Neutrophil (primary cell): Measurements from ENCODE around the gene METTL13.

Experiments used
- H3K27ac ChIP-seq: fragments of 200-600 bp; sonication (generic); 2 replicates; pipeline ENCODE4 v1.5.1; 2016; ENCODE audit warnings: mild to moderate bottlenecking, moderate library complexity
- H3K27me3 ChIP-seq: fragments of 200-600 bp; sonication (generic); 2 replicates; pipeline ENCODE4 v1.6.0; 2016; ENCODE audit warnings: mild to moderate bottlenecking
- H3K36me3 ChIP-seq: fragments of 200-600 bp; sonication (generic); 2 replicates; pipeline ENCODE4 v1.5.1; 2017
- H3K4me1 ChIP-seq, 2 experiments: fragments of 200-600 bp in 1 of 2; sonication (generic) in 1 of 2; 1 replicate in 1 of 2; 2 replicates in 1 of 2; pipeline versions ENCODE4 v1.5.1 to v1.6.1; 2013 to 2016; ENCODE audit warnings: low read depth in 1 of 2, low read length in 1 of 2, mild to moderate bottlenecking in 1 of 2, moderate library complexity in 1 of 2; ENCODE audit not compliant: control insufficient read depth in 1 of 2, insufficient read depth in 1 of 2
- H3K4me3 ChIP-seq, 2 experiments: fragments of 200-600 bp in 1 of 2; sonication (generic) in 1 of 2; 1 replicate in 1 of 2; 2 replicates in 1 of 2; pipeline ENCODE4 v1.5.1; 2013 to 2016; ENCODE audit warnings: low read depth in 1 of 2, low read length in 1 of 2, mild to moderate bottlenecking in 1 of 2, moderate library complexity in 1 of 2
- H3K9me3 ChIP-seq: fragments of 200-600 bp; sonication (generic); 2 replicates; pipeline ENCODE4 v1.5.1; 2016
- CTCF ChIP-seq: fragments of 200-600 bp; sonication (generic); IDR thresholded peaks from 2 replicates; pipeline ENCODE4 v1.5.1; 2016; ENCODE audit warnings: antibody characterized with exemption

The METTL13 gene

GRCh38 chr1:171748651-171749050 lies 32.8 kb upstream of the METTL13 start:
- TF ChIP-seq CTCF, result no peak
- Histone ChIP-seq H3K4me3 (no peak overlapping the region), H3K27ac (no peak overlapping the region), H3K36me3 (no peaks in the 10 kb centered on the region), H3K27me3 (peaks cover 39% of the 10 kb centered on the region), H3K4me1 (peaks cover 6 to 8% of the 10 kb centered on the region in 2 experiments), H3K9me3 (no peaks in the 10 kb centered on the region)

GRCh38 chr1:171751221-171751620 lies 30.2 kb upstream of the METTL13 start:
- no peak for TF ChIP-seq CTCF
- H3K36me3 ChIP-seq, result no peaks in the 10 kb centered on the region
- no peaks in the 10 kb centered on the region for H3K9me3 ChIP-seq
- no peak overlapping the region for H3K4me3 ChIP-seq
- H3K27ac ChIP-seq, result no peak overlapping the region
- H3K27me3 ChIP-seq, result peaks cover 24% of the 10 kb centered on the region
- H3K4me1 ChIP-seq, result no peaks in the 10 kb centered on the region

- no peak overlapping the region for H3K27ac ChIP-seq
- H3K4me1 ChIP-seq, result no peaks in the 10 kb centered on the region
- H3K4me3 ChIP-seq, result no peak overlapping the region
- peaks cover 14% of the 10 kb centered on the region for H3K27me3 ChIP-seq
- no peaks in the 10 kb centered on the region for H3K36me3 ChIP-seq
- no peak for TF ChIP-seq CTCF
- H3K9me3 ChIP-seq, result no peaks in the 10 kb centered on the region
These were observed 28.3 kb upstream of the METTL13 start for GRCh38 chr1:171753182-171753581.

GRCh38 chr1:171753685-171754352 lies 27.6 kb upstream of the METTL13 start:
- no peak for TF ChIP-seq CTCF
- H3K27ac ChIP-seq, result no peak overlapping the region
- no peaks in the 10 kb centered on the region for H3K36me3 ChIP-seq
- H3K4me3 ChIP-seq, result no peak overlapping the region
- H3K4me1 ChIP-seq, result no peaks in the 10 kb centered on the region
- H3K27me3 ChIP-seq, result peaks cover 10% of the 10 kb centered on the region
- no peaks in the 10 kb centered on the region for H3K9me3 ChIP-seq

- no peaks in the 10 kb centered on the region for H3K9me3 ChIP-seq
- H3K36me3 ChIP-seq, result no peaks in the 10 kb centered on the region
- H3K27ac ChIP-seq, result no peak overlapping the region
- no peak overlapping the region for H3K4me3 ChIP-seq
- no peaks in the 10 kb centered on the region for H3K4me1 ChIP-seq
- H3K27me3 ChIP-seq, result peaks cover 8% of the 10 kb centered on the region
- no peak for TF ChIP-seq CTCF
These were observed 27.1 kb upstream of the METTL13 start for GRCh38 chr1:171754353-171754705.
